ENCODE results near the gene RFX2. TPM values are rescaled to one million over a fixed set of nuclear protein-coding genes. Genes with fewer than 3 reads are reported as not detected.

Gene RFX2
- total and polyA plus RNA-seq, 9 of the 15 experiments (the other 6 are each of a cell fraction or from before 2014, with no cell fraction given) = 3.6 to 18.7 (median 8.7) TPM

- peaks cover 42% of the 10 kb centered on the region for H3K79me2 ChIP-seq (ENCODE audit: control insufficient read depth, insufficient read depth, low read length)
- intact Hi-C loops (cut with micrococcal nuclease) (no loop called here), in situ Hi-C loops (cut with MboI) (loop anchor here (5.0 kb wide), 1 partner anchor 64 kb away; no protein-coding TSS in a partner anchor)
- no peak overlapping the region for H3K4me2 ChIP-seq (ENCODE audit: insufficient read depth, low read length)
- ChIA-PET POLR2A (interaction anchor here (0.7 kb wide), 1 partner anchor 11 kb away, joined by 3 read pairs; no protein-coding TSS in a partner anchor), CTCF (ENCODE audit: low intra/inter-chr PET ratio) (no interaction called here)
- no peaks in the 10 kb centered on the region for H4K20me1 ChIP-seq (replicated peaks; ENCODE audit: control insufficient read depth, insufficient read depth, low read length)
- H3K9ac ChIP-seq (ENCODE audit: insufficient read depth in 1 of 2, low read depth in 2 of 2, low read length in 2 of 2) = peak overlapping the region in 1 of 2 experiments; percentile 67; a peak in 1 of 4 replicates
- BruUV-seq (replicated peaks) = no TSS peak
- no peaks in the 10 kb centered on the region for H3K9me3 ChIP-seq (replicated peaks; ENCODE audit: control insufficient read depth, insufficient read depth, low read depth, low read length)
- H3K27me3 ChIP-seq (ENCODE audit: control insufficient read depth in 2 of 2, insufficient read depth in 2 of 2, low read length in 2 of 2) = no peaks in the 10 kb centered on the region
- ATAC-seq = no peak
- H3K27ac ChIP-seq (ENCODE audit: extremely low read depth, low read depth, low read length) = no peak overlapping the region
- H3K9me1 ChIP-seq (ENCODE audit: control insufficient read depth, insufficient read depth, low read length) = no peaks in the 10 kb centered on the region
- WGBS (ENCODE audit: insufficient coverage, low coverage, missing lambda C conversion rate) = 78% methylated on average over 16 of the region's 17 CpGs
- H3K36me3 ChIP-seq (ENCODE audit: control insufficient read depth, insufficient read depth, low read length) = peaks cover 4% of the 10 kb centered on the region; the same call in 1 of the 3 replicates
- H3K4me3 ChIP-seq = no peak overlapping the region
- H2AFZ ChIP-seq (ENCODE audit: low read depth, low read length) = no peak overlapping the region
- DNase-seq (ENCODE audit: extremely low read depth in 1 of 4, low spot score in 3 of 4) = no peak
- TF ChIP-seq ASH1L (IDR thresholded peaks at IDR 0.05; ENCODE audit: borderline replicate concordance, low read depth, partially characterized antibody) = no peak
- peak; percentile 73; the same call in 1 of the 2 replicates for TF ChIP-seq ZKSCAN1 (IDR thresholded peaks at IDR 0.05; ENCODE audit: low read depth, low read length)
- TF ChIP-seq ZFP91 (CRISPR knock-in tag; IDR thresholded peaks at IDR 0.05) = no peak
- TF ChIP-seq TAF15 (IDR thresholded peaks at IDR 0.05; ENCODE audit: low read depth, low read length) = no peak
- no peak for TF ChIP-seq BCL6 (CRISPR knock-in tag; IDR thresholded peaks at IDR 0.05)
- no peak for TF ChIP-seq MTF1 (CRISPR knock-in tag; IDR thresholded peaks at IDR 0.05; ENCODE audit: borderline replicate concordance)
- TF ChIP-seq ZNF316 (IDR thresholded peaks at IDR 0.05) = no peak
- no peak for TF ChIP-seq SMARCA5 (IDR thresholded peaks at IDR 0.05)
- TF ChIP-seq ZNF121 (CRISPR knock-in tag; conservative IDR thresholded peaks at IDR 0.05) = 0 out of 2 replicates have a peak, but pooled peaks have one; percentile 11
- FAIRE-seq = no peak
- H3K4me1 ChIP-seq (replicated peaks in 1 of 2; ENCODE audit: control insufficient read depth in 2 of 2, insufficient read depth in 2 of 2, low read length in 2 of 2) = peaks cover 51 to 56% of the 10 kb centered on the region in 2 experiments
Observed at GRCh38 chr19:6058518-6059201, 51.6 kb downstream of the RFX2 start.
